Psoas muscle (tissue), 8 donors: Measurements from ENCODE around the gene PDCD11. TPM values are rescaled to one million over a fixed set of nuclear protein-coding genes. Genes with fewer than 3 reads are reported as not detected.

ENCODE experiments used
- ATAC-seq, 4 donors: fragments of 200-7000 bp; cut with Tn5 transposase; one replicate each; pipeline ENCODE4 v1.9.1; 2020; ENCODE audit warnings: moderate library complexity in 3 of 4, mild to moderate bottlenecking in 2 of 4
- DNase-seq, 2 donors: peaks; one replicate each; pipeline ENCODE4 v3.0.0-alpha.2; 2020
- H3K27ac ChIP-seq: fragments of 200-600 bp; one replicate; pipeline ENCODE4 v1.8.0; 2022
- H3K27me3 ChIP-seq, 3 donors: fragments of 200-600 bp in 1 of 3; one replicate each; pipeline versions ENCODE4 v1.6.1 to v1.8.0; 2013 to 2022; ENCODE audit warnings: low read length in 2 of 3, mild to moderate bottlenecking in 2 of 3, moderate library complexity in 1 of 3; ENCODE audit not compliant: insufficient read depth in 3 of 3
- H3K36me3 ChIP-seq, 2 donors: fragments of 200-600 bp in 1 of 2; one replicate each; pipeline versions ENCODE4 v1.6.1 to v1.8.0; 2013 to 2022; ENCODE audit warnings: low read depth in 1 of 2, mild to moderate bottlenecking in 1 of 2, moderate library complexity in 1 of 2; ENCODE audit not compliant: insufficient read depth in 1 of 2
- H3K4me1 ChIP-seq: fragments of 200-600 bp; one replicate; pipeline ENCODE4 v1.8.0; 2022
- H3K4me3 ChIP-seq: fragments of 200-600 bp; one replicate; pipeline ENCODE4 v1.8.0; 2022; ENCODE audit warnings: mild to moderate bottlenecking
- H3K9me3 ChIP-seq: fragments of 200-600 bp; one replicate; pipeline ENCODE4 v1.8.0; 2022
- CTCF ChIP-seq: fragments of 200-600 bp; IDR thresholded peaks from one replicate; pipeline ENCODE4 v1.8.0; 2022; ENCODE audit warnings: antibody characterized with exemption
- WGBS, 3 donors: extraction: QIAGEN DNeasy Blood & Tissue Kit; methylation state at CpG; one replicate each; pipeline versions ENCODE4 v1.1.6 to v1.1.7; 2013; 5-methylcytosine and 5-hydroxymethylcytosine counted together
- intact Hi-C, 2 donors: fragments of 100-400 bp; cut with DNase I; formaldehyde crosslinking; loops; one replicate each; pipeline versions ENCODE4 v1.11.0 to v1.14.2; 2022
- polyA plus RNA-seq, 3 donors: library from polyadenylated mRNA; stranded (reverse); fragments of 200-250 nt; gene quantifications; one replicate each; pipeline ENCODE4 v1.2.3, GENCODE V29; 2013
- total RNA-seq, 4 donors: library from RNA; stranded (reverse); fragmentation: NEBNext Ultra II Directional in 2 of 4; extraction: Animal tissue kit (Norgen Biotek cat#: 25700) in 2 of 4; gene quantifications; one replicate each; pipeline versions ENCODE4 v1.2.1 to v1.2.4, GENCODE V29; 2021 to 2023
- donor health status: healthy with polysubstance abuse.
- donor health status: DM: no; HTN: no; CAD: no; lungs with moderate emphysema.
- donor health status: Bipolar disorder and iron deficiency.
- donor health status: healthy.
- donor health status: DM: yes; HTN: yes; CAD: no.
- donor health status: DM: no; HTN: no; CAD: no.
- donor health status: DM: no; HTN: no; CAD: no.
- donor health status: DM: yes; HTN: yes; CAD: no.

Gene PDCD11
- total and polyA plus RNA-seq, 7 donors, result 13.1 to 34.7 (median 24.1) TPM

DNA sequence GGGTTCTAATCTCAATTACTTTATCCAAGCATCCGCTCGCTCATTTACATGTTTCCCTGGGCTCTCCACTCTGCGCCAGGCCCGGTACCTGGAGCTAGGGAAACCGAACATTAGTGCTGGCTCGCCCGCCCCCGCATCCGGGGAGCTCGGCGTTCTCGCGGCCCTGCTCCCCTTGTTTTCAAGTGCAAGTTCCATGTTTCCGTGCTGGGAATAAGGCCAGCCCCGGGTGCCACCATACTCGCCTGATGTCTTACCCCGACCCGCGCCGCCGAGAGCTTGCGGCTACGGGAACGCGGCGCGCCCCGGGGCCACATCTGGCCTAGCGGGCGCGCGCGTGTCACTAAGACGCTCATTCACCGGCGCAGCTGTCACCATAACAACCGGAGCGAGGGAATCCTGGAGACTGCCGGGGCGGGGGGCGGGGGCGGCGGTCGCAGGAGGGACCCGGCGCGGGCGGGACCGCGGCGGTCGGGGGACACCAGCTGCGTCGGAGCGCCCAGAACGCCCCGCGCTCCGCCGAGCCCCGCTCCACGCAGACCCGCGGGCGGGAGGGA is 97.0 kb downstream of the PDCD11 start, which contains the start of gene NEURL1:
Gene NEURL1, plus strand, starts transcription at position 344 of the 554 bp plus-strand sequence. CDS start 683 bp downstream, outside the sequence.
- peaks cover 5% of the 10 kb centered on the region for H3K4me1 ChIP-seq
- H3K4me3 ChIP-seq, result peak within 1 kb of the TSS; percentile 72
- no peak for TF ChIP-seq CTCF
- peak; percentile 3 to 55 (median 22) for ATAC-seq
- WGBS, 3 donors, result 5 to 12% (median 6%) methylated on average over 36 to 65 of the region's 65 CpGs
- intact Hi-C loops, result no loop called here
- no peak within 1 kb of the TSS for H3K27ac ChIP-seq
- H3K9me3 ChIP-seq, result no peaks in the 10 kb centered on the region
- DNase-seq, result peak in 1 of 2 donors; percentile 55
- H3K27me3 ChIP-seq, result peaks cover 0 to 36% (median 4%) of the 10 kb centered on the region in 3 donors
- no peaks in the 10 kb centered on the region for H3K36me3 ChIP-seq

DNA sequence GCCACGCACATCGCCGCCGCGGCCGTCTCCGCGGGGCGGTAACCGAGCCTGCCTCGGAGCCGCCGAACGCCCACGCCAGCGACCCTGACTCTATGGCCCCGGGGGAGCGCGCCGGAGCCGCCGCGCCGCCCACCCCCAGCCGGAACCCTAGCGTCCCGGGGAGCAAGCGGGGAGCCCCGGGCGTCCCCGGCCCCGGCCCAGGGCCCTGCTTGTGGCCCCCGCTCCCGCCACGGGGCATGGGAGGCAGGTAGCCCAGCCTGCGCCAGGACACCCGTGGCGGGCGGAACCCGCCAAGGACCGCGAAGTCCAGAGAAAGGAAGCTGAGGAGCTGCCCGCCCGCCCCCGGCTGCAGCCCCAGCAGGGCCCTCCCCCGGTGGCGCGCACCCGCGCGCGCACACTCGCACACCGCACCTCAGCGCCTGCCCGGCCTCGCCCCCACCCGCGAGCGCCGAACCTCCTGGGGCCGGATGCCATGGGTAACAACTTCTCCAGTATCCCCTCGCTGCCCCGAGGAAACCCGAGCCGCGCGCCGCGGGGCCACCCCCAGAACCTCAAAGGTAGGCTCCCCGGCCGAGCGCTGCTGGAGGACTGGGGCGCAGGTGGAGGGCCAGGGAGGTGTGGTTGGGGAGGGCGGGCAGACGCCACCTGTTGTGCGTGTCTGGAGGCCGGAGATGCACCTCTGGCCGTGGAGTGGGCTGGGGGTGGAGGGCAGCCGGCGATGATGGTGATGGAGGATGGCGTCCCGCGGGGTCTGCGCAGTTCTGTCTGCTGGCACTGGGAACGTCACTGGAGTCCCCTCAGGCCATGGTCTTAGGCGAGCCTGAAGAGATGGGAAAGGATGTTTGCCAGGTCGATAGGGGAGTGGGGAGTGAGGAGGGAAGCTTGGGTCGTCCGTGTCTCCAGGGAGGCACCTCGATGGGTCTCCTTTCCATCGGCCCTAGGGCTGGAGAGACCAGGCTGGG is 97.8 kb downstream of the PDCD11 start:
- Histone ChIP-seq H3K4me3 (peak overlapping the region; percentile 72), H3K4me1 (peaks cover 5% of the 10 kb centered on the region), H3K36me3 (no peaks in the 10 kb centered on the region), H3K27me3 (peaks cover 0 to 36% (median 6%) of the 10 kb centered on the region in 3 donors), H3K27ac (no peak overlapping the region), H3K9me3 (no peaks in the 10 kb centered on the region)
- 2 to 6% (median 5%) methylated on average over 33 to 91 of the region's 92 CpGs for WGBS, 3 donors
- ATAC-seq, result peak; percentile 21 to 45 (median 31)
- peak in 1 of 2 donors; percentile 60 for DNase-seq
- intact Hi-C loops, result no loop called here
- TF ChIP-seq CTCF, result no peak

DNA sequence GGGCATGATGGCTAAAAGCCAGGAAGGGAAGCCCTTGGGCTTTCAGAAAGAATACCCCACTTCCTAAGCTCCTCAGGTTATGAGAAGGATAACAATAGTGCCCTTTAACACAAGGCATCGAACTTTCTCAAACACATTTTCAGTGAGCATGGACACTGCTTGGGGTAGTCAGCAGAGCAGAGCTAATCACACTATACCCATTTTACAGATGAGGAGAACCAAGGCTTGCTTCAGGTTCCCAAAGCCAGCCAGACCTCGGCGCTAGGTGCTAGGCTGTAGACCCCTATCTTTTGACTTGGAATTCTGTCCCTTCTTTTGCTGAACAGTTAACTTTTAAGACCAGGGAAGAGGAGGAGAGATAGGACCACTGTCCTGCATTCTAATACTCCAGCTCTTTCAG is 98.9 kb downstream of the PDCD11 start:
- H3K9me3 ChIP-seq, result no peaks in the 10 kb centered on the region
- peaks cover 0 to 36% (median 6%) of the 10 kb centered on the region in 3 donors for H3K27me3 ChIP-seq
- intact Hi-C loops, result no loop called here
- no peaks in the 10 kb centered on the region for H3K36me3 ChIP-seq
- H3K4me3 ChIP-seq, result no peak overlapping the region
- DNase-seq (peak in 1 of 2 donors; percentile 16), ATAC-seq (no peak)
- WGBS, 3 donors, result 93% methylated on average over 3 of the region's 3 CpGs
- H3K27ac ChIP-seq, result no peak overlapping the region
- no peak for TF ChIP-seq CTCF
- H3K4me1 ChIP-seq, result peaks cover 5% of the 10 kb centered on the region

Other genes with a start within 250 kb of the PDCD11 start
- 10 to 100 TPM; 64.5 to 94.6 (median 80.4) TPM for gene NT5C2, start 203.4 kb upstream of the PDCD11 start, total RNA-seq
- gene NT5C2, start 203.4 kb upstream of the PDCD11 start, polyA plus RNA-seq, result 10 to 100 TPM; 17.8 to 57.6 (median 41.5) TPM
- not detected for gene RPEL1, start 150.7 kb upstream of the PDCD11 start, total RNA-seq
- under 1 TPM in 1 of 3 donors, not detected in 2; 0.01 TPM for gene RPEL1, start 150.7 kb upstream of the PDCD11 start, polyA plus RNA-seq
- not detected for gene INA, start 119.5 kb upstream of the PDCD11 start, total RNA-seq
- gene INA, start 119.5 kb upstream of the PDCD11 start, polyA plus RNA-seq, result under 1 TPM in 2 of 3 donors, not detected in 1; 0.06 to 0.08 TPM
- 10 to 100 TPM in 1 of 4 donors, 1 to 10 TPM in 3; 4.2 to 12.5 (median 8.3) TPM for gene PCGF6, start 45.5 kb upstream of the PDCD11 start, total RNA-seq
- 10 to 100 TPM in 2 of 3 donors, 1 to 10 TPM in 1; 8.9 to 21.2 (median 10.1) TPM for gene PCGF6, start 45.5 kb upstream of the PDCD11 start, polyA plus RNA-seq
- 1 to 10 TPM; 3.2 to 4.5 (median 3.8) TPM for gene TAF5, start 28.6 kb upstream of the PDCD11 start, total RNA-seq
- 1 to 10 TPM; 2.9 to 5.2 (median 4.2) TPM for gene TAF5, start 28.6 kb upstream of the PDCD11 start, polyA plus RNA-seq
- 100 to 1,000 TPM; 573 to 670 (median 643) TPM for gene ATP5MK, start 151 bp upstream of the PDCD11 start, total RNA-seq
- 1,000 to 10,000 TPM; 1,165 to 1,454 (median 1,440) TPM for gene ATP5MK, start 151 bp upstream of the PDCD11 start, polyA plus RNA-seq
- 1 to 10 TPM; 6.5 to 9.3 (median 7.3) TPM for gene CALHM2, start 55.7 kb downstream of the PDCD11 start, total RNA-seq
- 1 to 10 TPM; 6.3 to 7.8 (median 7.5) TPM for gene CALHM2, start 55.7 kb downstream of the PDCD11 start, polyA plus RNA-seq
- not detected for gene CALHM1, start 62.3 kb downstream of the PDCD11 start, total RNA-seq
- not detected for gene CALHM1, start 62.3 kb downstream of the PDCD11 start, polyA plus RNA-seq
- not detected for gene CALHM3, start 82.6 kb downstream of the PDCD11 start, total RNA-seq
- gene CALHM3, start 82.6 kb downstream of the PDCD11 start, polyA plus RNA-seq, result not detected
- gene NEURL1, start 97.1 kb downstream of the PDCD11 start, total RNA-seq, result 100 to 1,000 TPM in 1 of 4 donors, 10 to 100 TPM in 3; 33.6 to 103 (median 71.4) TPM
- gene NEURL1, start 97.1 kb downstream of the PDCD11 start, polyA plus RNA-seq, result 10 to 100 TPM; 10.9 to 87.0 (median 35.9) TPM